ENCODE results near the gene MGA. TPM values are rescaled to one million over a fixed set of nuclear protein-coding genes. Genes with fewer than 3 reads are reported as not detected.

The MGA gene
- 10 to 100 TPM; 27.9 to 37.3 (median 31.6) TPM for total RNA-seq

DNA sequence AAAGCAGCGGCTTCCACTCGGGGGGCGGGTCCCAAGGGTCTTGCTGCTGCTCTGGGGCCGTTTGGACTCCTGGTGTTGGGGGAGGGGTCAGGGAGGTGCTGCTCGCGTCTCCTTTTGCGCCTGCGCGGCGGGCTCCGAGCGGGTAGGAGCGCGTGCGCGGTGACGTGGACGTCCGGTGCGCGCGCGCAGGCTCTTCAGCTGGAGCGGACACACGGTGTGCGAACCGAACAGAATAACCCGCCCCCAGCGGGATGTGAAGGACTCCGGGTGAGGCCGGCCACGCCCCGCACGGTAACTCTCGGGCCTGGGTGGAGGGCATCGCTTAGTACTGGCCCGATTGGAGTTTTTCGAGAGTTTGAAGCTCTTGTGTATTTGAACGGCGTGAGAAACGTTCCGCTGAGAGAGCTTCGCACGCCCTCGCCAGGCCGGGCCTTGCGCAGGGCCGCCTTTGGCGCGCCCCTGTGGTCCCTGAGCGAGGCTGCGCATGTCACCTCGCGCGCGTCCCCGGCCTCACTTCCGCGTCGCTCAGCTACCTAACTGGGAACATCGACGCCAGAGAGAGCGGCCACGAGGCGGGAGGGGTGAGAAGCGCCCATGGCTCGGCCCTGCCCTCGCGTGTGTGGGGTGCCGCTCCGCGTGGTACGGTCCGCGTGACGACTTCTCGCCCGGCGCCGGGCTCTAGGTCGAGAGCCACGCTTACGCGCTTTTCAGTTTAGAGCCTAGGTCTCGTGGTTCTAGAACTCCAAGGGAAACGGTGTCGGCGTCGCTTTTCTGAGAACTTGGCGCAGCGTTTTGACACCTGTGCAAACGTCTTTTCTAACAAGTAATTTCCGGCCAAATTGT lies at the start of gene MGA:
Gene MGA, plus strand, starts transcription at position 171 of the 843 bp plus-strand sequence.
- Mint-ChIP-seq H3K27me3 (ENCODE audit: low read depth) (no peaks in the 10 kb centered on the region), H3K4me1 (ENCODE audit: low read depth) (peaks cover 36% of the 10 kb centered on the region), H3K36me3 (ENCODE audit: insufficient read depth) (no peaks in the 10 kb centered on the region)

DNA sequence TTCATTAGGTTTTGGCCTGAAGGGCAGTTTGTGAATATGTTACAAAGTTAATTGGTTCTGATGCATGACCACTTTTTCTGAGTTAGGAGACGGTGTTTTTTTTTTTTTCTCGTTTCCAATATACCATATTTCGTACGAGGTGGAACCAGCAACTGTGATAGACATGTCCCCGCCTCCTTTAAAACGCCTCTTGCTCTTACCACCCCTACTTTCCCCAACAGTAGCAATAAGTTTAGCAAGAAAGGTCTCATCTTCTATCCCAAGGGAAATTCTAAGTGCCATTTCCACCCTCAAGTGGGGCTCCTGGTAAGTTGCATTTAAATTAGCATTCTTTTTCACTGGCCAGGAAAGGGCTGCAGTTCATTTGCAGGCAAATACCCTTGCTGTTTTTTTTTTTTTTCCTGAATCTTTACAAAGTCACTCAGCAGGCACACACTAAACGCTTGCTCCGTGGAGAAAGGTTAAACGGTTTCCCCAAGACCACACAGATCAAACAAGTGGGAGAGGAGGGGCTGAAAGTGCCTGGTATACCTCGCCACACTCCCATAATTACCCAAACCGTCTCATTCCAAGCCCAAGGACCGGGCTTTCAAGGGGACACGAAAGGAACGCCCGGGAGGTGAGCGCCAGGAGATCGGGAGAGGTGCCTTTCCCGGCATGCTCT lies 39.5 kb upstream of the MGA start:
- H3K27me3 Mint-ChIP-seq (ENCODE audit: low read depth) = no peaks in the 10 kb centered on the region
- no peaks in the 10 kb centered on the region for H3K36me3 Mint-ChIP-seq (ENCODE audit: insufficient read depth)
- DNase-seq = no peak
- H3K9me3 Mint-ChIP-seq = peaks cover 8% of the 10 kb centered on the region
- no peak for ATAC-seq
- H3K4me3 Mint-ChIP-seq = peak overlapping the region; percentile 75
- H3K4me1 Mint-ChIP-seq (ENCODE audit: low read depth) = peaks cover 10% of the 10 kb centered on the region

More for the DNA sequence above, at the start of gene MGA:
- H3K4me3 Mint-ChIP-seq = peak within 1 kb of the TSS; percentile 95
- ATAC-seq = peak; percentile 84 to 85
- peak; percentile 89 for DNase-seq
- peaks cover 4% of the 10 kb centered on the region for H3K9me3 Mint-ChIP-seq

DNA sequence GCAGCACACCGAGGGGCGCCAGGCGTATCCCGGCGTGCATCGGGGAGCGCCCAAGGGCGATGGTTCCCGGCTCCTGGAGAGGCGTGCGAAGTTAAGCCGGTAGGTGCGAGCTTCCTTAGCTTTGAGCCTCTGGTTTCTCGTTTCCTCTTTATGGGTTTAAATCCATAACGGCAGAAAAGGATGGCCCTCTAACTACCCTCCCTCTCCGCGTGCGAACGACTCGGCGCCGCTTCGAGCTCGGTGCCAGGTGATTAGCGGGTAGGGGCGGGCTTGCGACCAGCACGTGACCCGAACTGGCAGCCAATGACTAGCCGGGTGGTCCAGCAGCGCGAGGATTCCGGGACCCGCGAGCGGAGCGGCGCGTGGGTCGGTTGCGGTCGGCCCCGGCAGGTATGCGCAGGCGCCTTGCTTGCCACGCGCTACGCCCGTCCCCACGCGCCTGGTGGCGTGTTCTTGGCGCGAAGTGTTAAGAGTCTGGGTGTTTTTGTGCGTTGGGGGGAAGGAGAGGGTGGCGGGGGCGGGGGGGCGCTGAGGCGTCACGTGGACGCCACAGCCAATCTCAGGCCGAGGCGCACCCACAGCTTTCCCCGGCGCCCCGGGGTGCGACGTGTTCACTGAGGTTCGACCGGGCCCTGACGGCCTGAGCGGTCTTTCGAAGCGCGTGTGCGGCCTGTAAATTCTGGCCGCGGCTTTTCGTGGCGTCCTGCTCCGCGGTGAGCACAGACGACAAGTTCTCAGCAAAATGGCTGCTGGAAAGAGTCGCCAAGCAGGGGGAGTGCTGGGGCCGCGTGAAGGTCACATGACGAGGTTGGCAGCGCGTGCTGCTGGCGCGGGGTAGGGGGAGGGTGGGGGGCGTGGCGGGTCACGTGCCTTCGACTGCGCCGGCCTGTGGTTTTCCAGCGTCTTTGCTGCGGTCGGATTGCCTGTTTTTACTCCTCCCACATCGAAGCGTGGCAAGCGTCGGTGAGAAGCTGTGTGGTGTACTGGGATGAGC lies 38.7 kb upstream of the MGA start:
- Mint-ChIP-seq H3K9me3 (peaks cover 8% of the 10 kb centered on the region), H3K27me3 (ENCODE audit: low read depth) (no peaks in the 10 kb centered on the region), H3K4me3 (peak overlapping the region; percentile 75), H3K4me1 (ENCODE audit: low read depth) (peaks cover 10% of the 10 kb centered on the region), H3K36me3 (ENCODE audit: insufficient read depth) (no peaks in the 10 kb centered on the region)
- ATAC-seq (peak; percentile 90 to 93), DNase-seq (peak; percentile 81)

DNA sequence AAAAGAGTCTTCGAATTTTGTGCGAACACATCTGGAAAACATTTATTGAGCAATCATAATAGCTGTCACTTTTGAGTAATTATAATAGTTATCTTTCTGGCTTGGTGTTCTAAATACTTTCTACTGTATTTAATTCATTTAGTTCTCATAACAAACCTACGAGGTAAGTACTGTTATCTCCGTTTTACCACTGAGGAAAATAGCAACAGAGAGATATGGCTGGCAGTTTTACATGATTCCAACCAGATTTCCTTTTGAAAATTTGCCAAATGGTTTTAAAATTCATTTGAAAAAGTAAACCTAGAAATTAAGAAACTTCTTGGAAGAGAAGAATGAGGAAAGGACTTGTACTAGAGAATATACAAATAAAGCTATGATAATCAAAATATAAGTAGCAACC lies 37.3 kb upstream of the MGA start:
- no peak for DNase-seq
- Mint-ChIP-seq H3K4me3 (peak overlapping the region; percentile 29), H3K4me1 (ENCODE audit: low read depth) (peaks cover 10% of the 10 kb centered on the region)

DNA sequence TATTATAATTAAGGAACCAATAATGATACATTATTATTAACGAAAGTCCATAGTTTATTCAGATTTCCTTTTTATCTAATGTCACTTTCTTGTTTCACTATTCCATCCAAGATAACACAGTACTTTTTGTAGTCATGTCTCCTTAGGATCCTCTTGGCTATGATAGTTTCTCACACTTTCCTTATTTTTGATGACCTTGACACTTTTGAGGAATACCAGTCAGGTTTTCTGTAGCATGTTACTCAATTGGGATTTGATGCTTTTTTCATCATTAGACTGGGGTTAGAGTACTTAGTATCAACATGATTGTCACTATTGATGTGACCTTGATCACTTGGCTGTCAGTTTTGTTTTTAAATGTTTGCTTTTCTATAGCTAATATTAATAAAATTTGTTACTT lies 33.0 kb upstream of the MGA start:
- Mint-ChIP-seq H3K36me3 (ENCODE audit: insufficient read depth) (no peaks in the 10 kb centered on the region), H3K4me1 (ENCODE audit: low read depth) (no peaks in the 10 kb centered on the region), H3K4me3 (no peak overlapping the region), H3K27me3 (ENCODE audit: low read depth) (no peaks in the 10 kb centered on the region), H3K9me3 (no peaks in the 10 kb centered on the region)
- DNase-seq = no peak
- no peak for ATAC-seq

More for the DNA sequence above, 37.3 kb upstream of the MGA start:
- ATAC-seq = no peak
- H3K9me3 Mint-ChIP-seq = peaks cover 4% of the 10 kb centered on the region
- no peaks in the 10 kb centered on the region for H3K27me3 Mint-ChIP-seq (ENCODE audit: low read depth)
- no peaks in the 10 kb centered on the region for H3K36me3 Mint-ChIP-seq (ENCODE audit: insufficient read depth)

DNA sequence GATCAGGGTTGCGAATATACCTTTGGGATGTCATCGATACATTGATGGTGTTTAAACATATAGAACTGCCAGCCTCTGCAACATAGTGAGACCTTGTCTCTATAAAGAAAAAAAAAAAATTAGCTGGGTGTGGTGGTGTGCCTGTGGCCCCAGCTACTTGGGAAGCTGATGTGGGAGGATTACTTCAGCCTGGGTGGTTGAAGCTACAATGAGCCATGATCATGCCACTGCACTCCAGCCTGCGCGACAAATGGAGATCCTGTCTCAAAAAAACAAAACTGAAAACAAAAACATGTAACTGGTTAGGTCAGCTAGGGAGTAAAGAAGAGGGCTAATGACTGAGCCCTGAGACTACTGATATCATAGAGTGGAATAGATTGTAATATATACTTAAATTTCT lies 30.7 kb upstream of the MGA start:
- Mint-ChIP-seq H3K27me3 (ENCODE audit: low read depth) (no peaks in the 10 kb centered on the region), H3K9me3 (no peaks in the 10 kb centered on the region), H3K36me3 (ENCODE audit: insufficient read depth) (no peaks in the 10 kb centered on the region), H3K4me3 (no peak overlapping the region), H3K4me1 (ENCODE audit: low read depth) (peaks cover 2% of the 10 kb centered on the region)
- DNase-seq (no peak), ATAC-seq (no peak)

DNA sequence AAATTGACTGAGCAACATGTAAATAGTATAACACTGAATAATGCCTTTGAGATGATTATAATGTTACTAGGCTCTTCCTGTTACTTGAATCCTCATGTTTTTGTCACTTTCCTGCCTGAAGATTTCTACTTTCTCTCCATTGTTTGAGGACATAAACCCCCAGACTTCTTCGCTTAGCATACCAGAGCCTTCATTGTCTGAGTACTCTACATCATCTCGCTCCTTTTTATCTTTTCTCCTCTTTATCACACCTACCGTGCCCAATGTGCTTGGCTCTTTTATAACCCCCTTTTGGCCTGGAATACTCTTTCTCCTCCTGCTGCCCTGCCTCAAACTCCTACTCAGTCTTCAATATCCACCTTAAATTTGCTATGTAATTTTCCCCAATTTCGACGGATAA lies 30.3 kb upstream of the MGA start:
- H3K4me3 Mint-ChIP-seq = no peak overlapping the region
- DNase-seq (no peak), ATAC-seq (no peak)
- peaks cover 2% of the 10 kb centered on the region for H3K4me1 Mint-ChIP-seq (ENCODE audit: low read depth)
- no peaks in the 10 kb centered on the region for H3K36me3 Mint-ChIP-seq (ENCODE audit: insufficient read depth)
- no peaks in the 10 kb centered on the region for H3K9me3 Mint-ChIP-seq
- H3K27me3 Mint-ChIP-seq (ENCODE audit: low read depth) = no peaks in the 10 kb centered on the region

DNA sequence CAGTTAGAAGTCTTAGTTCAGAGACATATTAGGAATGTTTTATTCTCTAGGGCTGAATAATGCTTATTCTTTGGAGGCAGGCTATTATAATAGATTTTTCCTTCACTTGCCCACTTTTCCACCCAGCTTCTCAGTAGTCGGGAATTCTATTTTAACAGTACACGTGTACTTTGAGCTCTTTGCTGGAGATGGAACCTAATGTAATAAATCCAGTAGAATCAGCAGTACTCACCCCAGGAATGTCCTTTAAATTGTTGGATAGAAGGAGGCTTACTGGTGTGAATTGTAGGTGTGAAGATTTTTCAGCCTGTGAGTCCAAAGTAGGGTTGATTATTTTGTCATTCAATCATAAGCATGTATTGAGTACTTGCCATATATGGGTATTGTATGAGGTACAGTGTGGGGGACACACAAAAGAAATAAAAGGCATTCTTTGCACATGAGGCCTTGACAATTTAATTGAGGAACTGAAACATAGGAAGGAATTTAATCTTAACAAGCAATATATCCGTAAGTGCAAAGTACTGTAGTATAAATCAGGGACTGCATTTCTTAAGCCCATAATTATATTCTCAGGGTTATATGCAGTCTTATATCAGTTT lies 29.5 kb upstream of the MGA start:
- ATAC-seq (no peak), DNase-seq (no peak)
- H3K27me3 Mint-ChIP-seq (ENCODE audit: low read depth) = no peaks in the 10 kb centered on the region

DNA sequence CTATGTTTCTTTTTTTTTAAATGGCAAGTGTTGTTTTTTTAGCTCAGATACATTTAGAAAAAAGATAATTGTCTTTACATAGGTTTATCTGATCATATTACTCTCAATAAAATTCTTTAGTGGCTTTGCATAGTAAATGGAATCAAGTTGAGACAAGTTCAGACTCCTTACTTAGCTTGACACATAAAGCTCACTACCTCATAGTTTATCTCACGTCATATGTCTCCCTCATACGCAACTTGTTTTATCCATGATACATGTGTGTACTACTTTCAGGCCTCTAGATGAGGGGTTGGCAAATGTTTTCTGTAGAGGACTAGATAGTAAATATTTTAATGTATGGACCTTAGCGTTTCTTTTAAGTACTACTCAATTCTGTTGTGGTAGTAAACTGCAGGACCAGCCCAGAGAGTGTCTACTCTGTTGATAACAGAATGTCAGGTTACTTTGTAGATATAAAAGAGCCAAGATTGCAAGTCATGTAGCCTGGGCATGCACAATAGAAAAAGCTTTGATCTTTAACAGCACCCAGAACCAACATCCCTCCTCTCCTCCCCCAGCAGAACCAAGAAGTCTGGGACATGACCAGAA lies 28.2 kb upstream of the MGA start:
- no peak for ATAC-seq
- H3K4me3 Mint-ChIP-seq = no peak overlapping the region

More for the DNA sequence above, 29.5 kb upstream of the MGA start:
- Mint-ChIP-seq H3K4me1 (ENCODE audit: low read depth) (peaks cover 2% of the 10 kb centered on the region), H3K36me3 (ENCODE audit: insufficient read depth) (no peaks in the 10 kb centered on the region), H3K4me3 (no peak overlapping the region), H3K9me3 (no peaks in the 10 kb centered on the region)

DNA sequence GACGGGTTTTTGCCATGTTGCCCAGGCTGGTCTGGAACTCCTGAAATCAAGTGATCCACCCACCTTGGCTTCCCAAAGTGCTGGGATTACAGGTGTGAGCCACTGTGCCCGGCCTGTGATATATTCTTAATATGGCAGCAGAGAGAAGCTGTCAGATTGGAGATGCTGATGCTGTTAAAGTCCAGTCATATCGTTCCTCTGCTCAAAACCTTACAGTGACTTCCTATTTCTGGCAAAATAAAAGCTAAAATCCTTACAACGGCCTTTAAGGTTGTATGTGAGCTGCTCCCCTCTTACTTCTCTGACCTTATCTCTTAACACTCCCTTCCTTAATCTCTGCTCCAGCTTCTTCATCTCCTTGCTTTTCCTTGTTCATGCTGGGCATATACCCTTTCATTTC lies 26.6 kb upstream of the MGA start:
- Mint-ChIP-seq H3K4me1 (ENCODE audit: low read depth) (peaks cover 2% of the 10 kb centered on the region), H3K27me3 (ENCODE audit: low read depth) (no peaks in the 10 kb centered on the region)

More for the DNA sequence above, 28.2 kb upstream of the MGA start:
- peaks cover 2% of the 10 kb centered on the region for H3K4me1 Mint-ChIP-seq (ENCODE audit: low read depth)
- no peaks in the 10 kb centered on the region for H3K9me3 Mint-ChIP-seq
- no peaks in the 10 kb centered on the region for H3K36me3 Mint-ChIP-seq (ENCODE audit: insufficient read depth)
- H3K27me3 Mint-ChIP-seq (ENCODE audit: low read depth) = no peaks in the 10 kb centered on the region
- DNase-seq = no peak

DNA sequence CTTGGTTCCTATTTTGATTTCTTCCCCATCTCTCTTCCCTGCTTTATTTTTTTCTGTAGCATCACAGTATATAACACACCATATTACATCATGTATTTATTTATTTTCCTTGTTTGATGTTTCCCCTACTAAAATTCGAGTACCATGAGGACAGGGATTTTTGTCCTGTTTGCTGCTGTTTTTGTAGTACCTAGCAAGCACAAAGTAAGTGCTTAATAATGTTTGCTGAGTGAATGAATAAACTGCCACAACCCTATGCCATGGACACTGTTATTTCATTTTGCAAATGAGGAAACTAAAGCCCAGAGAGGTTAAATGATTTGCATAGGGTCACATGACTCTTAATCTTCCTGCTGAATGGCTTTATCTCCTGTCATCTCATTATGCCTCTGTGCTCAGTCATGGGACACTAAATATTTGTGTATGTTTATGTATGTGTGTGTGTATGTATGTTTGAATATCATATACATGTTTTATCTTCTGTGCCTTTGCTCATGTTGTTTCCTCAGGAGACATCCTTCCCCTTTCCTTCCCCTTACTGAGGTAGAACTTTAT lies 26.1 kb upstream of the MGA start:
- H3K36me3 Mint-ChIP-seq (ENCODE audit: insufficient read depth) = no peaks in the 10 kb centered on the region
- H3K4me3 Mint-ChIP-seq = no peak overlapping the region
- H3K4me1 Mint-ChIP-seq (ENCODE audit: low read depth) = peaks cover 2% of the 10 kb centered on the region
- H3K9me3 Mint-ChIP-seq = no peaks in the 10 kb centered on the region
- H3K27me3 Mint-ChIP-seq (ENCODE audit: low read depth) = no peaks in the 10 kb centered on the region
- DNase-seq (no peak), ATAC-seq (no peak)

More for the DNA sequence above, 26.6 kb upstream of the MGA start:
- H3K9me3 Mint-ChIP-seq = no peaks in the 10 kb centered on the region
- no peak overlapping the region for H3K4me3 Mint-ChIP-seq
- no peaks in the 10 kb centered on the region for H3K36me3 Mint-ChIP-seq (ENCODE audit: insufficient read depth)
- ATAC-seq (no peak), DNase-seq (no peak)

DNA sequence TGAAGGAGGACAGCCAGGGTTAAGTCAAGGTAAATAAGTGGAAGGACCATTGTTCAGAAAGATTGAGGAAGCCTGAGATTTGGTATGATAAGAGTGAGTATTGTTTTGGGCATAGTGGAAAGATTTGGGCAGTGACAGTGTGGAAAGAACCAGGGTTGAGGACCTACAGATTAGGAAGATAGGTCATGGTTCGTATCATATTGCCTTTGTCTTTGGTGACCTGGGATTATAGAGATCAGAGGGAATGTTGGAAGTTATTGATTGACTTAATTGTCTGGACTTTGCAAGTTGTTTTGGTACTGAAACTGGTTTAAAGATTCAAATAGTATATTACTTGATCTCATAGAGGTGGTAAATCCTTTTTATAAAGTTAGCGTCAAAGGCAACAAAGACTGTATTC lies 23.1 kb upstream of the MGA start:
- no peak for DNase-seq
- H3K4me3 Mint-ChIP-seq = no peak overlapping the region

DNA sequence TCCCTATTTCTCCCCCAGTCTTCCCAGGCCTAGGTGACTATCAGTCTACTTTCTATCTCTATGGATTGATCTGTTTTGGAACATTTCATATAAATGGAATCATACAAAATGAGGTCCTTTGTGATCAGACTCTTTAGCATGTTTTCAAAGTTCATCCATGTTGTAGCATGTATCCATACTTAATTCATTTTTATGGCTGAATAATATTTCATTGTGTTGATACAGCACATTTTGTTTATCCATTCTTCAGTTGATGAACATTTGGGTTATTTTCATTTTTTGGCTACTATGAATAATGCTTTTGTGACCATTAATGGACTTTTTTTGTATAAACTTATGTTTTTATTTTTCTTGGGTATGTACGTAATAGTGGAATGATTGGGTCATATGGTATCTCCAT lies 19.2 kb upstream of the MGA start:
- DNase-seq (no peak), ATAC-seq (no peak)
- Mint-ChIP-seq H3K4me1 (ENCODE audit: low read depth) (no peaks in the 10 kb centered on the region), H3K36me3 (ENCODE audit: insufficient read depth) (no peaks in the 10 kb centered on the region), H3K4me3 (no peak overlapping the region), H3K27me3 (ENCODE audit: low read depth) (no peaks in the 10 kb centered on the region), H3K9me3 (no peaks in the 10 kb centered on the region)

More for the DNA sequence above, 23.1 kb upstream of the MGA start:
- Mint-ChIP-seq H3K27me3 (ENCODE audit: low read depth) (no peaks in the 10 kb centered on the region), H3K9me3 (no peaks in the 10 kb centered on the region), H3K4me1 (ENCODE audit: low read depth) (peaks cover 2% of the 10 kb centered on the region), H3K36me3 (ENCODE audit: insufficient read depth) (no peaks in the 10 kb centered on the region)
- ATAC-seq = no peak
